Epidermal melanocyte (primary cell): Measurements from ENCODE around the gene C1S.
A peak's percentile ranks its signal among the peaks of the same experiment; 100 is the strongest.
"Not testable (repeated sequence)": the region's sequence is repeated elsewhere in the genome, so short reads cannot be mapped to it uniquely, and the experiment has no call there.

Experiments
- DNase-seq: peaks from one replicate; pipeline ENCODE4 v3.0.0; 2011; ENCODE audit warnings: low spot score; ENCODE audit not compliant: insufficient read length

Gene C1S

DNA sequence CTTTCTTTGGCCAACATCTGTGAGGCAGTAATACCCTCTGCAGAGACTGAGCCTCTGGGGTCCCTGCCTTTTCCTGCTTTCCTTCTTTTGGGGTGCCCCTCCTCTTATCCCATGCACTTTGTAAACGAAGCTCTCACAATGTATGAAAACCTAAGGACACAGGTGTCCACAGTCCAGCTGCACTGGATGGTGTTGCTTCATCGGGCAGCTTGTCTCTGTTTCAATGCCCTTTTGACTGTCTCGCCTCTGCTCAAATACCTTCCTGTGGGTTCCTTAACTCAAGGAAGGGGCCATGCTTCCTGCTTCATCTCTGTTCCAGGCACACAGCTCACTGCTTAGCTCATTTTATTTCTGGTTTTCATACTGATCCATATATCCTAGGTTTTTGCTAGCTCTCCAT is 42.1 kb downstream of the C1S start:
- no peak for DNase-seq

DNA sequence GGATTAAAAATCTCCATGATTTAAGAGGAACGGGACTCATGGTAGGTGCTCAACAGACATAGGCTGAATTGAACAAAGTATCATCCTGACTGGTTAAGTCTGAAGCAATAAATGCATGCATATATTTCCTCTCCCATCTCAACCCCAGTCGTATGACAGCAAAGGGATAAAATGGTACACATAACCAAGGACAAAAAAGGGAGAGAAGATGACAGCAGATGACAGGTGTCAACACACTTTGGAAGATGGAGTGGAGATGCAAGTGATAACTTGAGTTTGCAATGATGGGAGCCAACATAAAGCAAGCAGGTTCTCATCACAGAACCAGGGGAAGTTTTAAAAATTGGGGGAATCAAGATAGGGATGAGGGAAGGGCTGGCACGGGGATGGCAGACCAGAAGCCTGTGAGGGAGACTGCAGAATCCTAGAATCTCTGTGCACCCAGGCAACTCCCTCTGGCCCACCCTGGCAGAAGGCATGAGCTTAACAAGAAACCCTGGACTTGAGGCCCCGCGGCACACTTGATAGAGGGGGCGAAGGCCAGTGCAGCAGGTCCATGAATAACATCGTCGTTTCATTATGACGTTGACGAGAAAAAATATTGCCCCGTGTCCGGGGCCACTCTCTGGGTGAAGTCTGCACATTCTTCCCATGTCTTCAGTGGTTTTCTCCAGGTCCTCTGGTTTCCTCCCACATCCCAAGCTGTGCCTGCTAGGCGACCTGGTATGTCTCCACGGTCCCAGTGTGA is 43.5 kb downstream of the C1S start:
- no peak for DNase-seq

GRCh38 chr12:7106082-7106481 is 45.6 kb downstream of the C1S start:
- no peak for DNase-seq

GRCh38 chr12:7107181-7107580 is 46.7 kb downstream of the C1S start:
- not testable (repeated sequence) for DNase-seq

- DNase-seq: no peak
These were observed 47.1 kb downstream of the C1S start for GRCh38 chr12:7107636-7108002.

DNA sequence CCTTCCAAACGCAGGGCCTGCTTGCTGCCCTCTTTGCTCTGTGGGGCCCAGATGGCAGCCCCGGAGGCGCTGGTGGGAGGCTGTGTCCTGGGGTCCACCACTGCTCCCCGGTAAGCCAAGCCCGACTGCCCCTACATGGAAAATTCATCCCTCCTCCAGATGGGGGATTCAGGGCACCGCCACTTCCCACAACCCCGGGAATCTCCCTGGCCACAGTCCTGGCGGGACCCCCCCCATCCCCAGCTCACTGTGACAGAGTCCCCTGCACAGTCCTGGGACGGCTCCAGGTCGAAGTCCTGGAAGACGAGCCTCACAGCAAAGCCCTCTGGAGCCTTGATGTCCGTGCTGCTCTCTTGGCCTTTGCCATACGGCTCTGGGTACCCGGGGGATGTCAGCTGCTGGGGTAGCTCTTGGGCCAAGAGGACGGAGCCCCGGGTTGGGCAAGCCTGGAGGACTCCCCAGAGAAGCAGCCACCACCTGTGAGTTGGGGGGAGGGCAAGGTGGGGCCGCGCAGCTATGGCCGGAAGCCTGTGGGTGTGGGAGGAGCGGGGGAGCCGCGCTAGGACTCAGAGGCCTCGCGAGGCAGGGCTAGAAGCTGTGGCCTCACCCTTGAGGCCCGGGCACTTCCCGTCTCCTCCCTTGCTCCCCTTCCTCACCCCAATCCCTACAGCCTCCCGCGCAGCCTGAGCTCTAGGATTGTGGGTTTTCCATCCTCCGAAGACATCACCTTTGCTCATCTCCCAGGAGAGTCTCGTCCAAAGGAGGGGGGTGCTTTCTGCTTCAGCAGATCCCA is 47.7 kb downstream of the C1S start:
- DNase-seq: no peak

GRCh38 chr12:7108796-7109571 is 48.5 kb downstream of the C1S start, which contains the start of gene C1RL:
Gene C1RL (minus strand): TSS chr12:7109214. CDS start chr12:7109180, 34 bp downstream.
- DNase-seq: peak; percentile 56

GRCh38 chr12:7109572-7109920 is 49.0 kb downstream of the C1S start:
- no peak for DNase-seq

- DNase-seq: no peak
These were observed 50.1 kb downstream of the C1S start for GRCh38 chr12:7110661-7111060.

GRCh38 chr12:7112041-7112440 is 51.5 kb downstream of the C1S start:
- no peak for DNase-seq

DNA sequence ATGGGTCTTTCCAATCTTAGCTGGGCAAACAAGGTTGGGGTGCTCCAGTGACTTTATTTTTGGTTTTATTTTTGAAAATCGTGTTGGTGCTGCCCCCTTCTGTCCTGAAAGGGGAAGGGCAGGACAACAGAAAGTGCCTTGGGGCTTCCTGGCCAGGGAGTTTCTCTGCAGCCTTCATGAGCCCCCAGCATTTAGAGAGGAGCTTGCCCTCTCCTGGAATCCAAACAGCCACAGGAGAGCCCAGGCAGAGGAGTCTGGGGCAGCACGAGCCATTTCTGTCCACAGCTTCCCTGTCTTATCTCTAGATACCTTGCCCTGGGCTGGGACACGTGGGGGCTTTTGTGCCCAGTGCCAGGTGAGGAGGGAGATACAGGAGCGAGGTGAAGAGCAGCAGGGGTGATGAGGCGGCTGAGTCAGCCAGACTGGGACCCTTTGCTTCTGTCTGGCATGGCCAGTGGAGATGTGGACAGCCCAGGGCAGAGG is 52.9 kb downstream of the C1S start:
- DNase-seq: no peak

- no peak for DNase-seq
These were observed 53.5 kb downstream of the C1S start for GRCh38 chr12:7114008-7114407.

DNA sequence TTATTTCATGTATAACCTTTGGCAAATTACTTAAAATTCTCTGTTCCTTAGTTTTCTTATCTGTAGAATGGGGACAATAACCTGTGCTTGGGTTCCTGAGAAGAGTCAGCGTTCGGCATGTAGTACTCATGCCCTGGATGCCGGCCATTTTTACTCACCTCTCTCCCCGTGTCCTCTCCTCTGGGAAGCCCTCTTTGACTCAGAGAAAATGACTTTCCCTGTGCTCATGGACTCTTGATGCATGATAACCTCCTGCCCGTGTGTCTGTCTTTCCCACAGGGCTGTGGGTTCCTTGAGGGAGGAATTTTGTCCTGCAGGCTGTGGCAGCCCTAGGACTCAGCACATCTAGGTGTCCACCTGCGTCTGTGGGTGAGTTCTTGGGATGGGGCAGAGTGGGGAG is 54.3 kb downstream of the C1S start:
- no peak for DNase-seq

- DNase-seq: no peak
These were observed 55.7 kb downstream of the C1S start for GRCh38 chr12:7116196-7116595.

DNA sequence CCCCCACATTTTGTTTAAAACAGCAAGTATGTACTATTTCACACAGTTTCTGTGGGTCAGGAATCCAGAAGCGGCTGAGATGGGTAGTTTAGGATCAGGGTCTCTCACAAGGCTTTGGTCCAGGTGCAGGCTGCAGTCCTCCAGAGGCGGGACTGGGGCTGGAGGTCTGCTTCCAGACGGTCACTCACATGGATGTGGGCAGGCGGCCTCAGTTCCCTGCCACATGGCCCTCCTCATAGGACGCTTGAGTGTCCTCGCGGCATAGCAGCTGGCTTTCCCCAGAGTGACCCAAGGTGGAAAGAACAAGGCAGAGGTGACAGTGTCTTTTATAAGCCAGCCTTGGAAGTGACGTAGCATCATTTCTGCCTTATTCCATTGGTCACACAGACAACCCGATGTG is 56.4 kb downstream of the C1S start:
- no peak for DNase-seq

GRCh38 chr12:7117670-7118069 is 57.2 kb downstream of the C1S start:
- DNase-seq: no peak

- no peak for DNase-seq
These were observed 58.4 kb downstream of the C1S start for GRCh38 chr12:7118881-7119280.

GRCh38 chr12:7120166-7120565 is 59.6 kb downstream of the C1S start:
- no peak for DNase-seq
